ENCODE data around the gene TECTA. TPM values are rescaled to one million over a fixed set of nuclear protein-coding genes. Genes with fewer than 3 reads are reported as not detected.

The TECTA gene
- total RNA-seq, 1 donor from 2014 or later = 2.0 TPM

GRCh38 chr11:121104312-121104762 is 3.3 kb downstream of the TECTA start:
- peak; percentile 23 for TF ChIP-seq CTCF (IDR thresholded peaks at IDR 0.05; ENCODE audit: unreplicated experiment)
- H3K36me3 Mint-ChIP-seq (ENCODE audit: insufficient read depth) = no peaks in the 10 kb centered on the region
- peaks cover 2% of the 10 kb centered on the region for H3K4me1 Mint-ChIP-seq (ENCODE audit: low read depth)
- no peaks in the 10 kb centered on the region for H3K27me3 Mint-ChIP-seq
- H3K9me3 Mint-ChIP-seq (ENCODE audit: low read depth) = no peaks in the 10 kb centered on the region
- no peak for DNase-seq (ENCODE audit: low spot score, unreplicated experiment)
- H3K27ac Mint-ChIP-seq = no peak overlapping the region
- no peak overlapping the region for H3K4me3 Mint-ChIP-seq (ENCODE audit: low read depth)

GRCh38 chr11:121105063-121105480 is 4.0 kb downstream of the TECTA start:
- no peak overlapping the region for H3K4me3 Mint-ChIP-seq (ENCODE audit: low read depth)
- no peaks in the 10 kb centered on the region for H3K9me3 Mint-ChIP-seq (ENCODE audit: low read depth)
- no peaks in the 10 kb centered on the region for H3K36me3 Mint-ChIP-seq (ENCODE audit: insufficient read depth)
- peaks cover 2% of the 10 kb centered on the region for H3K4me1 Mint-ChIP-seq (ENCODE audit: low read depth)
- no peak for TF ChIP-seq CTCF (IDR thresholded peaks at IDR 0.05; ENCODE audit: unreplicated experiment)
- no peak for DNase-seq (ENCODE audit: low spot score, unreplicated experiment)
- no peaks in the 10 kb centered on the region for H3K27me3 Mint-ChIP-seq
- no peak overlapping the region for H3K27ac Mint-ChIP-seq

GRCh38 chr11:121105481-121106195 is 4.6 kb downstream of the TECTA start:
- Mint-ChIP-seq H3K27me3 (peaks cover 2% of the 10 kb centered on the region), H3K4me3 (ENCODE audit: low read depth) (no peak overlapping the region), H3K9me3 (ENCODE audit: low read depth) (no peaks in the 10 kb centered on the region), H3K36me3 (ENCODE audit: insufficient read depth) (no peaks in the 10 kb centered on the region), H3K27ac (no peak overlapping the region), H3K4me1 (ENCODE audit: low read depth) (no peaks in the 10 kb centered on the region)
- TF ChIP-seq CTCF (IDR thresholded peaks at IDR 0.05; ENCODE audit: unreplicated experiment) = no peak
- no peak for DNase-seq (ENCODE audit: low spot score, unreplicated experiment)

- no peak for DNase-seq (ENCODE audit: low spot score, unreplicated experiment)
- Mint-ChIP-seq H3K27ac (no peak overlapping the region), H3K36me3 (ENCODE audit: insufficient read depth) (no peaks in the 10 kb centered on the region), H3K27me3 (peaks cover 13% of the 10 kb centered on the region), H3K4me3 (ENCODE audit: low read depth) (no peak overlapping the region), H3K9me3 (ENCODE audit: low read depth) (no peaks in the 10 kb centered on the region), H3K4me1 (ENCODE audit: low read depth) (no peaks in the 10 kb centered on the region)
- no peak for TF ChIP-seq CTCF (IDR thresholded peaks at IDR 0.05; ENCODE audit: unreplicated experiment)
These were observed 5.8 kb downstream of the TECTA start for GRCh38 chr11:121106812-121107211.

- no peaks in the 10 kb centered on the region for H3K4me1 Mint-ChIP-seq (ENCODE audit: low read depth)
- H3K9me3 Mint-ChIP-seq (ENCODE audit: low read depth) = no peaks in the 10 kb centered on the region
- no peak for TF ChIP-seq CTCF (IDR thresholded peaks at IDR 0.05; ENCODE audit: unreplicated experiment)
- no peak overlapping the region for H3K4me3 Mint-ChIP-seq (ENCODE audit: low read depth)
- H3K27ac Mint-ChIP-seq = no peak overlapping the region
- peaks cover 23% of the 10 kb centered on the region for H3K27me3 Mint-ChIP-seq
- H3K36me3 Mint-ChIP-seq (ENCODE audit: insufficient read depth) = no peaks in the 10 kb centered on the region
- no peak for DNase-seq (ENCODE audit: low spot score, unreplicated experiment)
These were observed 7.4 kb downstream of the TECTA start for GRCh38 chr11:121108413-121108812.

Data from progenitor cell of endocrine pancreas (in vitro differentiated cells).